Mesendoderm (in vitro differentiated cells): ENCODE measurements around the gene MR1.

Experiments
- DNase-seq: peaks from one replicate; pipeline ENCODE4 v3.0.0; 2013
- H2AK5ac ChIP-seq: 2 replicates; pipeline ENCODE4 v1.6.1; 2013; ENCODE audit warnings: low read length, inconsistent platforms
- H2BK120ac ChIP-seq: 2 replicates; pipeline ENCODE4 v1.6.1; 2013; ENCODE audit warnings: low read depth, mild to moderate bottlenecking, low read length, moderate library complexity, mixed read lengths
- H2BK15ac ChIP-seq: replicated peaks from 2 replicates; pipeline ENCODE4 v1.6.1; 2013; ENCODE audit warnings: low read depth, mild to moderate bottlenecking, moderate library complexity
- H2BK5ac ChIP-seq: 2 replicates; pipeline ENCODE4 v1.6.1; 2013; ENCODE audit warnings: low read length, inconsistent platforms
- H3K18ac ChIP-seq: 2 replicates; pipeline ENCODE4 v1.6.1; 2013; ENCODE audit warnings: mild to moderate bottlenecking, low read length, mixed read lengths
- H3K23ac ChIP-seq: one replicate; pipeline ENCODE4 v1.6.1; 2013; ENCODE audit warnings: low read length
- H3K27ac ChIP-seq: 2 replicates; pipeline ENCODE4 v1.5.1; 2013; ENCODE audit warnings: low read depth, mild to moderate bottlenecking, inconsistent platforms, low read length, moderate library complexity
- H3K27me3 ChIP-seq: 2 replicates; pipeline ENCODE4 v1.6.1; 2013; ENCODE audit warnings: low read length, control low read depth, mild to moderate bottlenecking, inconsistent platforms; ENCODE audit not compliant: insufficient read depth, poor library complexity
- H3K36me3 ChIP-seq: 2 replicates; pipeline ENCODE4 v1.6.1; 2013; ENCODE audit warnings: low read length, inconsistent platforms; ENCODE audit not compliant: control insufficient read depth, insufficient read depth
- H3K4ac ChIP-seq: one replicate; pipeline ENCODE4 v1.6.1; 2013; ENCODE audit warnings: low read depth, mild to moderate bottlenecking, low read length, moderate library complexity
- H3K4me1 ChIP-seq: 2 replicates; pipeline ENCODE4 v1.6.1; 2013; ENCODE audit warnings: low read depth, low read length, inconsistent platforms; ENCODE audit not compliant: control insufficient read depth
- H3K4me2 ChIP-seq: 2 replicates; pipeline ENCODE4 v1.6.1; 2013; ENCODE audit warnings: low read length
- H3K4me3 ChIP-seq: 2 replicates; pipeline ENCODE4 v1.5.1; 2013; ENCODE audit warnings: mild to moderate bottlenecking, low read length
- H3K56ac ChIP-seq: one replicate; pipeline ENCODE4 v1.6.1; 2013; ENCODE audit warnings: low read length
- H3K79me1 ChIP-seq: 2 replicates; pipeline ENCODE4 v1.6.1; 2013; ENCODE audit warnings: low read length, inconsistent platforms
- H3K79me2 ChIP-seq: 2 replicates; pipeline ENCODE4 v1.6.1; 2013; ENCODE audit warnings: mild to moderate bottlenecking, low read length; ENCODE audit not compliant: control insufficient read depth, insufficient read depth
- H3K9ac ChIP-seq: 2 replicates; pipeline ENCODE4 v1.6.1; 2013; ENCODE audit warnings: low read length, inconsistent platforms
- H4K5ac ChIP-seq: one replicate; pipeline ENCODE4 v1.6.1; 2013; ENCODE audit warnings: low read length
- H4K8ac ChIP-seq: one replicate; pipeline ENCODE4 v1.6.1; 2013; ENCODE audit warnings: low read depth, mild to moderate bottlenecking, control low read depth, low read length, moderate library complexity
- WGBS: extraction: QIAGEN DNeasy Blood & Tissue Kit; methylation state at CpG from one replicate; pipeline ENCODE4 v1.1.7; 2013; ENCODE audit warnings: low lambda C conversion rate, missing lambda C conversion rate; ENCODE audit not compliant: insufficient coverage; ENCODE audit errors: extremely low coverage; 5-methylcytosine and 5-hydroxymethylcytosine counted together

Gene MR1

GRCh38 chr1:181087400-181087901 is 53.7 kb downstream of the MR1 start:
- Histone ChIP-seq H3K4me1 (peaks cover 5% of the 10 kb centered on the region), H3K27me3 (no peaks in the 10 kb centered on the region), H3K36me3 (no peaks in the 10 kb centered on the region), H3K18ac (no peak overlapping the region), H2BK120ac (no peak overlapping the region), H2BK15ac (no peak overlapping the region), H4K5ac (no peak overlapping the region), H3K79me2 (peaks cover 32% of the 10 kb centered on the region), H3K23ac (no peak overlapping the region), H4K8ac (no peak overlapping the region), H2AK5ac (no peak overlapping the region), H3K4me2 (no peak overlapping the region), H2BK5ac (no peak overlapping the region), H3K9ac (no peak overlapping the region), H3K56ac (no peak overlapping the region), H3K4ac (no peak overlapping the region), H3K27ac (no peak overlapping the region), H3K79me1 (peaks cover 2% of the 10 kb centered on the region), H3K4me3 (no peak overlapping the region)
- DNase-seq, result no peak
- WGBS, result no CpG with 5 or more reads among the region's 8 CpGs

- WGBS, result no CpG with 5 or more reads among the region's 76 CpGs
- Histone ChIP-seq H3K4me2 (peak within 1 kb of the TSS; percentile 79), H2BK5ac (peak within 1 kb of the TSS; percentile 76), H4K5ac (no peak within 1 kb of the TSS), H2BK120ac (peak within 1 kb of the TSS; percentile 40), H3K36me3 (no peaks in the 10 kb centered on the region), H3K79me2 (peaks cover 34% of the 10 kb centered on the region), H2AK5ac (no peak within 1 kb of the TSS), H3K56ac (peak within 1 kb of the TSS; percentile 94), H2BK15ac (no peak within 1 kb of the TSS), H3K27ac (peak within 1 kb of the TSS; percentile 84), H3K4ac (peak within 1 kb of the TSS; percentile 86), H3K4me1 (peaks cover 5% of the 10 kb centered on the region), H3K23ac (peak within 1 kb of the TSS; percentile 72), H3K18ac (peak within 1 kb of the TSS; percentile 81), H3K79me1 (peaks cover 7% of the 10 kb centered on the region), H3K27me3 (no peaks in the 10 kb centered on the region), H4K8ac (peak within 1 kb of the TSS; percentile 79), H3K9ac (peak within 1 kb of the TSS; percentile 89), H3K4me3 (peak within 1 kb of the TSS; percentile 84)
- DNase-seq, result peak; percentile 99
Measured at GRCh38 chr1:181088079-181089016, 54.6 kb downstream of the MR1 start, which contains the start of gene IER5. IER5 (plus strand) TSS chr1:181088700; CDS start chr1:181088903, 203 bp downstream.

GRCh38 chr1:181089017-181089675 is 55.4 kb downstream of the MR1 start:
- Histone ChIP-seq H3K23ac (peak overlapping the region; percentile 72), H3K4me2 (peak overlapping the region; percentile 61), H2BK120ac (peak overlapping the region; percentile 40), H3K56ac (peak overlapping the region; percentile 94), H3K4me1 (peaks cover 5% of the 10 kb centered on the region), H3K27me3 (no peaks in the 10 kb centered on the region), H3K79me1 (peaks cover 7% of the 10 kb centered on the region), H3K4ac (peak overlapping the region; percentile 86), H3K4me3 (peak overlapping the region; percentile 84), H2BK5ac (peak overlapping the region; percentile 76), H4K5ac (no peak overlapping the region), H4K8ac (no peak overlapping the region), H3K79me2 (peaks cover 34% of the 10 kb centered on the region), H2BK15ac (no peak overlapping the region), H2AK5ac (no peak overlapping the region), H3K36me3 (no peaks in the 10 kb centered on the region), H3K9ac (peak overlapping the region; percentile 89), H3K18ac (peak overlapping the region; percentile 81), H3K27ac (peak overlapping the region; percentile 84)
- no peak for DNase-seq
- WGBS, result no CpG with 5 or more reads among the region's 97 CpGs

GRCh38 chr1:181089676-181090544 is 56.1 kb downstream of the MR1 start:
- peaks cover 7% of the 10 kb centered on the region for H3K79me1 ChIP-seq
- H2AK5ac ChIP-seq, result no peak overlapping the region
- H3K4me1 ChIP-seq, result peaks cover 5% of the 10 kb centered on the region
- no peak overlapping the region for H4K5ac ChIP-seq
- peak; percentile 82 for DNase-seq
- H3K56ac ChIP-seq, result peak overlapping the region; percentile 94
- H3K9ac ChIP-seq, result peak overlapping the region; percentile 89
- peak overlapping the region; percentile 72 for H3K23ac ChIP-seq
- no peak overlapping the region for H4K8ac ChIP-seq
- peak overlapping the region; percentile 61 for H3K4me2 ChIP-seq
- H2BK120ac ChIP-seq, result no peak overlapping the region
- H3K4me3 ChIP-seq, result peak overlapping the region; percentile 84
- no peaks in the 10 kb centered on the region for H3K27me3 ChIP-seq
- no peak overlapping the region for H2BK15ac ChIP-seq
- no peaks in the 10 kb centered on the region for H3K36me3 ChIP-seq
- H3K4ac ChIP-seq, result peak overlapping the region; percentile 86
- WGBS, result no CpG with 5 or more reads among the region's 48 CpGs
- H2BK5ac ChIP-seq, result peak overlapping the region; percentile 33
- H3K18ac ChIP-seq, result peak overlapping the region; percentile 81
- peaks cover 34% of the 10 kb centered on the region for H3K79me2 ChIP-seq
- peak overlapping the region; percentile 84 for H3K27ac ChIP-seq

- H4K5ac ChIP-seq, result no peak overlapping the region
- H3K4me1 ChIP-seq, result peaks cover 5% of the 10 kb centered on the region
- peak overlapping the region; percentile 84 for H3K4me3 ChIP-seq
- no peak overlapping the region for H3K18ac ChIP-seq
- H3K9ac ChIP-seq, result peak overlapping the region; percentile 89
- no peak overlapping the region for H2BK5ac ChIP-seq
- H3K4me2 ChIP-seq, result peak overlapping the region; percentile 61
- H3K79me2 ChIP-seq, result peaks cover 34% of the 10 kb centered on the region
- H4K8ac ChIP-seq, result no peak overlapping the region
- H3K56ac ChIP-seq, result peak overlapping the region; percentile 29
- H3K27me3 ChIP-seq, result no peaks in the 10 kb centered on the region
- H3K79me1 ChIP-seq, result peaks cover 7% of the 10 kb centered on the region
- H3K27ac ChIP-seq, result no peak overlapping the region
- DNase-seq, result no peak
- no peak overlapping the region for H3K23ac ChIP-seq
- no peak overlapping the region for H2BK120ac ChIP-seq
- no peak overlapping the region for H2AK5ac ChIP-seq
- H3K4ac ChIP-seq, result no peak overlapping the region
- WGBS, result no CpG with 5 or more reads among the region's 9 CpGs
- no peaks in the 10 kb centered on the region for H3K36me3 ChIP-seq
- no peak overlapping the region for H2BK15ac ChIP-seq
Measured at GRCh38 chr1:181090641-181091126, 56.9 kb downstream of the MR1 start.
